HepG2 (cell line): ENCODE results near the gene SETD2. TPM values are rescaled to one million over a fixed set of nuclear protein-coding genes. Genes with fewer than 3 reads are reported as not detected.
A peak's percentile ranks its signal among the peaks of the same experiment; 100 is the strongest.
"Not testable (repeated sequence)": the region's sequence is repeated elsewhere in the genome, so short reads cannot be mapped to it uniquely, and the experiment has no call there.

Experiments
- ATAC-seq: fragments of 200-7000 bp; cut with Tn5 transposase; 3 replicates; pipeline ENCODE4 v1.9.1; 2020; ENCODE audit warnings: mild to moderate bottlenecking, moderate library complexity
- BruUV-seq: library from RNA; stranded (reverse); fragments of 400-500 nt; replicated peaks from 2 replicates; lab custom pipeline; 2021; lab: Mats Ljungman, UMichigan
- CTCF ChIA-PET: fragments of 300-600 bp; formaldehyde crosslinking; extraction: SDS; loops from one replicate; lab custom pipeline; 2021; ENCODE audit warnings: low total read pairs, inconsistent platforms, low intra/inter-chr PET ratio; lab: Yijun Ruan, JAX
- POLR2A ChIA-PET: fragments of 350-600 bp; sonication (Branson Sonifier 250); formaldehyde crosslinking; loops from one replicate; lab custom pipeline; 2020; ENCODE audit warnings: antibody characterized with exemption, inconsistent platforms; lab: Yijun Ruan, JAX
- DNase-seq: peaks from one replicate; pipeline ENCODE4 v3.0.0-alpha.2; 2015; ENCODE audit warnings: low spot score
- FAIRE-seq: peaks from 3 replicates; lab custom pipeline; 2011; peaks lifted over from hg19 to GRCh38; lab: Jason Lieb, UNC
- H2AFZ ChIP-seq: one replicate; pipeline ENCODE4 v1.6.1; 2011; ENCODE audit warnings: low read length, inconsistent platforms
- H3K27ac ChIP-seq: fragments of 300-600 bp; 3 replicates; pipeline ENCODE4 v1.8.0; 2011; ENCODE audit warnings: mixed run types, mild to moderate bottlenecking, mixed read lengths, low read length, inconsistent platforms; ENCODE audit not compliant: insufficient read depth; ENCODE audit errors: extremely low read length
- H3K27me3 ChIP-seq, 2 experiments: fragments of 200-600 bp in 1 of 2; 2 replicates in 1 of 2; 3 replicates in 1 of 2; pipeline versions ENCODE4 v1.6.0 to v1.8.0; 2011; ENCODE audit warnings: low read length in 2 of 2, mild to moderate bottlenecking in 2 of 2, moderate library complexity in 2 of 2, inconsistent platforms in 1 of 2; ENCODE audit not compliant: insufficient read depth in 2 of 2, control insufficient read depth in 1 of 2
- H3K36me3 ChIP-seq, 2 experiments: fragments of 200-600 bp in 1 of 2; replicated peaks in 1 of 2; 2 replicates in 1 of 2; 3 replicates in 1 of 2; pipeline versions ENCODE4 v1.5.1 to v1.8.0; 2011; ENCODE audit warnings: low read length in 2 of 2, inconsistent platforms in 1 of 2; ENCODE audit not compliant: insufficient read depth in 2 of 2, control insufficient read depth in 1 of 2
- H3K4me1 ChIP-seq: 2 replicates; pipeline ENCODE4 v1.5.1; 2012; ENCODE audit warnings: low read length, inconsistent platforms; ENCODE audit not compliant: insufficient read depth
- H3K4me2 ChIP-seq: 2 replicates; pipeline ENCODE4 v1.6.0; 2011; ENCODE audit warnings: low read depth, low read length, inconsistent platforms
- H3K4me3 ChIP-seq, 3 experiments: fragments of 200-600 bp in 1 of 3; sonication (generic), shearing (Covaris generic) in 1 of 3; replicated peaks in 1 of 3; 2 replicates each; pipeline ENCODE4 v1.5.1; 2011 to 2016; ENCODE audit warnings: low read length in 3 of 3, inconsistent platforms in 2 of 3, low read depth in 2 of 3, mild to moderate bottlenecking in 2 of 3, control low read depth in 1 of 3, mixed read lengths in 1 of 3; ENCODE audit not compliant: insufficient read depth in 1 of 3
- H3K79me2 ChIP-seq: one replicate; pipeline ENCODE4 v1.6.1; 2011; ENCODE audit warnings: low read length, inconsistent platforms; ENCODE audit not compliant: insufficient read depth
- H3K9ac ChIP-seq: 2 replicates; pipeline ENCODE4 v1.6.0; 2011; ENCODE audit warnings: mild to moderate bottlenecking, low read depth, low read length, inconsistent platforms; ENCODE audit not compliant: insufficient read depth
- H3K9me3 ChIP-seq: 2 replicates; pipeline ENCODE4 v1.5.1; 2012; ENCODE audit warnings: mild to moderate bottlenecking, low read length
- H4K20me1 ChIP-seq: 2 replicates; pipeline ENCODE4 v1.6.0; 2011; ENCODE audit warnings: inconsistent platforms, mild to moderate bottlenecking, low read length, moderate library complexity; ENCODE audit not compliant: insufficient read depth
- CEBPB ChIP-seq: IDR thresholded peaks from 2 replicates; pipeline ENCODE4 v1.6.1; 2011; ENCODE audit warnings: low read depth, low read length, improper control_type of control experiment, borderline replicate concordance
- CEBPG ChIP-seq: IDR thresholded peaks from 2 replicates; pipeline ENCODE4 v1.6.1; 2016
- HDAC1 ChIP-seq: sonication (generic); formaldehyde crosslinking; IDR thresholded peaks from 2 replicates; pipeline ENCODE4 v1.5.1; 2020; ENCODE audit warnings: mild to moderate bottlenecking, missing genetic modification reagents
- HOMEZ ChIP-seq: IDR thresholded peaks from 2 replicates; pipeline ENCODE4 v1.6.1; 2016; ENCODE audit warnings: low read depth
- PATZ1 ChIP-seq: sonication (generic); formaldehyde crosslinking; IDR thresholded peaks from 2 replicates; pipeline ENCODE4 v1.4.0; 2020; ENCODE audit warnings: missing genetic modification reagents
- RCOR2 ChIP-seq: IDR thresholded peaks from 2 replicates; pipeline ENCODE4 v1.6.1; 2016; ENCODE audit warnings: missing biosample characterization, missing genetic modification reagents
- SALL1 ChIP-seq: sonication (generic); formaldehyde crosslinking; IDR thresholded peaks from 2 replicates; pipeline ENCODE4 v1.8.0; 2022; ENCODE audit warnings: mild to moderate bottlenecking, missing genetic modification reagents
- SOX5 ChIP-seq: IDR thresholded peaks from 2 replicates; pipeline ENCODE4 v1.6.1; 2016; ENCODE audit warnings: borderline replicate concordance
- ZGPAT ChIP-seq: IDR thresholded peaks from 2 replicates; pipeline ENCODE4 v1.6.1; 2016; ENCODE audit warnings: mild to moderate bottlenecking
- ZNF362 ChIP-seq: sonication (generic); formaldehyde crosslinking; IDR thresholded peaks from 2 replicates; pipeline ENCODE4 v1.4.0; 2020; ENCODE audit warnings: missing genetic modification reagents, mild to moderate bottlenecking, borderline replicate concordance
- WGBS: methylation state at CpG from one replicate; pipeline ENCODE4 v1.1.6; 2017; ENCODE audit warnings: low lambda C conversion rate; 5-methylcytosine and 5-hydroxymethylcytosine counted together
- in situ Hi-C: cut with HindIII; loops from 2 replicates; pipeline ENCODE4 v1.10.0; 2017; ENCODE audit warnings: low pct_unique_long_range_greater_than_20kb; ENCODE audit not compliant: extremely low pct_ligation_motif_present
- intact Hi-C: fragments of 100-400 bp; cut with micrococcal nuclease; formaldehyde crosslinking; loops from one replicate; pipeline ENCODE4 v1.10.0; 2022; ENCODE audit not compliant: unreplicated experiment
- polyA plus RNA-seq, 8 experiments: library from polyadenylated mRNA; depleted of rRNA in 3 of 8; stranded (reverse) in 7 of 8; unstranded in 1 of 8; fragments of >200 nt; fragmentation: Illumina TruSeq in 4 of 8; extraction: Trizol in 4 of 8; gene quantifications; 2 replicates each; pipeline versions ENCODE4 v1.2.1 to v1.2.3, GENCODE V29; 2011 to 2016; ENCODE audit warnings: low read depth in 4 of 8, missing spikeins in 1 of 8, mixed read lengths in 1 of 8; ENCODE audit not compliant: insufficient read depth in 1 of 8
- total RNA-seq, 5 experiments: library from RNA; depleted of rRNA; stranded (reverse); fragments of >200 nt; fragmentation: Illumina TruSeq; extraction: Trizol; gene quantifications; 2 replicates each; pipeline ENCODE4 v1.2.3, GENCODE V29; 2016; ENCODE audit warnings: low read depth in 1 of 5

Gene SETD2
- total and polyA plus RNA-seq, 2 of the 13 experiments (the other 11 are each of a cell fraction or from before 2014, with no cell fraction given): 14.2 to 24.2 TPM

- H3K9me3 ChIP-seq, in situ Hi-C loops, ATAC-seq: not testable (repeated sequence)
- peak; percentile 55 for TF ChIP-seq CEBPG (CRISPR knock-in tag)
- TF ChIP-seq CEBPB: peak; percentile 60; the same call in 1 of the 2 replicates
- peak; percentile 45; the same call in 1 of the 2 replicates for TF ChIP-seq ZNF362 (CRISPR knock-in tag)
- TF ChIP-seq, all 625 proteins: peak for 3; not testable (repeated sequence) for 622
- H3K4me3 ChIP-seq, POLR2A ChIA-PET, CTCF ChIA-PET, BruUV-seq, DNase-seq, FAIRE-seq, intact Hi-C loops, H2AFZ ChIP-seq, H3K27me3 ChIP-seq, H3K4me2 ChIP-seq, H3K36me3 ChIP-seq, H3K9ac ChIP-seq: not testable (repeated sequence)
- peak overlapping the region; percentile 1 for H3K27ac ChIP-seq
- H3K79me2 ChIP-seq: peaks cover 85% of the 10 kb centered on the region
- peaks cover 51% of the 10 kb centered on the region for H3K4me1 ChIP-seq
- 62% methylated on average over 7 of the region's 7 CpGs for WGBS
- H4K20me1 ChIP-seq: peaks cover 16% of the 10 kb centered on the region; the same call in 1 of the 2 replicates
These were observed 21.4 kb downstream of the SETD2 start for GRCh38 chr3:47142536-47142935.

GRCh38 chr3:47140973-47141461, 22.9 kb downstream of the SETD2 start:
- H3K27ac ChIP-seq: peak overlapping the region; percentile 51
- WGBS: 12% methylated on average over 3 of the region's 3 CpGs
- H3K4me1 ChIP-seq: peaks cover 49% of the 10 kb centered on the region
- H3K9ac ChIP-seq, H3K36me3 ChIP-seq, BruUV-seq, CTCF ChIA-PET, H2AFZ ChIP-seq, in situ Hi-C loops, H3K27me3 ChIP-seq, H3K9me3 ChIP-seq: not testable (repeated sequence)
- FAIRE-seq: peak; percentile 36
- ATAC-seq: peak; percentile 96
- POLR2A ChIA-PET: interaction anchor here (1.1 kb wide), 1 partner anchor 8 kb away, joined by 3 read pairs; no protein-coding TSS in a partner anchor
- H4K20me1 ChIP-seq: peaks cover 14% of the 10 kb centered on the region; the same call in 1 of the 2 replicates
- intact Hi-C loops: loop anchor here (2.0 kb wide), 1 partner anchor 38 kb away; no protein-coding TSS in a partner anchor
- H3K4me3 ChIP-seq: peak overlapping the region in 1 of 3 experiments; percentile 18; a peak in 1 of 6 replicates
- H3K4me2 ChIP-seq: peak overlapping the region; percentile 68
- peaks cover 90% of the 10 kb centered on the region for H3K79me2 ChIP-seq
- peak; percentile 85 for DNase-seq
- TF ChIP-seq RCOR2 (0 out of 2 replicates have a peak, but pooled peaks have one; percentile 40), PATZ1 (CRISPR knock-in tag) (0 out of 2 replicates have a peak, but pooled peaks have one; percentile 16), CEBPG (CRISPR knock-in tag) (peak; percentile 88), HDAC1 (0 out of 2 replicates have a peak, but pooled peaks have one; percentile 18), ZGPAT (0 out of 2 replicates have a peak, but pooled peaks have one; percentile 16), SOX5 (CRISPR knock-in tag) (peak; percentile 53; the same call in 1 of the 2 replicates), SALL1 (CRISPR knock-in tag) (0 out of 2 replicates have a peak, but pooled peaks have one; percentile 20), HOMEZ (CRISPR knock-in tag) (0 out of 2 replicates have a peak, but pooled peaks have one; percentile 27)
